ENCODE results near the gene CCNA2.

CCNA2 gene

DNA sequence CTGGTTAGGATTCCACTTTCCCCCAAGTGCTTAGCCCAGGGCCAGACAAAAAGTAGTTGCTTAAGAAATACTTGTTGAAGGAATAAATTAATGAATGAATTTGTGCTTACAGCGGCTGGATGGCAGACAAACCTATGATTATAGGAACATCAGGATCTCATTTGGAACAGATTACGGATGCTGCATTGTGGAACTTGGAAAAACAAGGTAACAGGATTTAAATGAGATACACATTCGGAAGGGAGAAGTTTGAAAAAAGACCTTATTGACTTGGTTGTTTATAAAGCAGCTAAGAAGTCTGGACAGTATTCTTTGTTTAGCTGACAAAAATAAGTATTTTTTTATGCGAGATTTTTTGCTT is 22.0 kb downstream of the CCNA2 start:
- no peak for DNase-seq (ENCODE audit: low spot score)

- peak; percentile 93 for DNase-seq (ENCODE audit: low spot score)
These were observed 22.5 kb downstream of the CCNA2 start, which contains the start of gene EXOSC9 for GRCh38 chr4:121800961-121801714. TSS of gene EXOSC9 (plus strand) at chr4:121801323. CDS start at chr4:121801425, 102 bp downstream.

DNA sequence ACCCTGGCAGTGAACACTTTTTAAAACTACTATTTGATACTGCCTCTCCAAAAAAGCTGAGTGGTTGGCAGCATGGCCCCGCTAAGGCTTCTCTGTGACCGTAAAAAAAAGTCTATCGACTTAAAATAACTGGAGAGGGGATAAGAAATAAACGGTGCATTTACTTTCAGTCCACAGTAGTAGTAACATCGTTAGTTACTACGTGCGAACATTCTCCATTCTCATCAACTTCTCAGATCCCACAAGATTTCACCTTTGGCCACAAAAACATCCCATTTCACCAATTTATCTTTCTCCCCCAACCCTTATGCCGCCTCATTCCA is 23.1 kb downstream of the CCNA2 start:
- DNase-seq (ENCODE audit: low spot score) = no peak

DNA sequence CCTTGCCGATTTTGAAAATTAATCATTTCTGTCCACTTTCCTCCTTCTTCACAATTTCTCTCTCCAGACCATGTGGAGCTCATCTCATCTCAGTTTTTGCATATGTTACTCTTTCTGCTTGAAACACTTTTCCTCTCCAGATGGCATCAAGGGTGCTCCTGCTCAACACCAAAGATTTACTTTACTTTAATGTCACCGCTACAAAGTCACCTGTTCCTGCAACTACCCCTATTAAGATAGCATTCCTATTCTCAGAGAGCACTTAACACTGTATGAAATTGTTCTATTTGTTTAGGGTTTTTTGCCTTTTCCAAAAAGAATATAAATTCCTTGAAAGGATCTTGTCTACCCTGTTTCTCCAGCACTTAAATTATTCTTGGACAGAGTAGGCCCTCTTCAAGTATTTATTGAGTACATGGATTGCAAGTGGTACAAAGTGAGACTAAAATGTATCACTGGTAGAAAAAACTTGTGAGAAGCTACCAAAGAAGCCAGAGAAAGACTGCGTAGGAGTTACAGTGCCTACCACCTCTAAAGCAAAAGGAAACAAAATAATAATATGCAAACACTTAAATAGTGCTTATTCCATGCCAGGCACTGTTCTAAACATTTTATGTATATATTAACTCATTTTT is 23.7 kb downstream of the CCNA2 start:
- DNase-seq (ENCODE audit: low spot score) = no peak

DNA sequence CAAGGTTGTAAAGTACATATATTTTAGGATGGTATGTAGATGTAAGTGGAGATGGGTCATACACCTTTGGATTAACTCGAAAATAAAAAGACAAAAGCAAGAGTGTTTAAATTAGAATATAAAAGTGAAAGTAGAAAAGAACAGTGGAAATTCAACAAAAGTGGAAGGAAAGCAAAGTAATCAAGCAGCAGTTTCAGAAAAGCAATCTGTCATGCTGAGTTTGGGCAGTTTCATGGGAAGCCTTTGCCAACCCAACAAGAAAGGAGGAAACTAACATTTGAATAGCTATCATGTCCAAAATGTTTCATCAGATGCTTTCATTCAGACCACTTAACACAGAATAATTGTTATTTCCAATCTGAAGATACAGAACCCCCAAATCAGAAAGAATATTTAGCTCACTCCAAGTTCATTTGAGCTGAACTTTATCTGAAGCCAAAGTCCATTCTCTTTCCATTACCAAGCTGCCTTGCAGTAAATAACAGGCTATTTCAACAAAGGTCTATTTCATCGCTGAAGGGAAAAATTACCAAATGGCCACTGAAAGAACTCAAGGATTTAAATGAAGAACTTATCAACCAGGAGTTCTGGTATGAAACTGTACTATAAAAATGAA is 24.4 kb downstream of the CCNA2 start:
- DNase-seq (ENCODE audit: low spot score) = no peak

- DNase-seq (ENCODE audit: low spot score) = no peak
These were observed 27.4 kb downstream of the CCNA2 start for GRCh38 chr4:121796283-121796682.

- no peak for DNase-seq (ENCODE audit: low spot score)
These were observed 29.0 kb downstream of the CCNA2 start for GRCh38 chr4:121794505-121795188.

DNA sequence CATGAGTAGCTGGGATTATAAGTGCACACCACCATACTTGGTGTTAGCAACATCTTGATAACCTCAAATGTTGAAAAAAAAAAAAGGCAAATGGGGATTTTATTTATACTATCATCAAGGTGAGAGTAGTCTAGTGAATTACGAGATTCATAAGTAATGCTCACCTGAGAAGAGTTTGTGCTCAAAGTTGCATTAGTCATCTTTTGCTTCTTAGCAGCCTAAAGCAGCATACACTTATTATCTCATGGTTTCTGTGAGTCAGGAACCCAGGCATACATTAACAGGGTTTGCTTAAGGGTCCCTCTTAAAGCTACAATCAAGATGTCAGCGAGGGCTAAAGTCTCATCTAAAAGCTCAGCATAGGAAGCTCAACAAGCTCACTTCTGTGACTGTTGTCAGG is 30.7 kb downstream of the CCNA2 start:
- DNase-seq (ENCODE audit: low spot score) = no peak

DNA sequence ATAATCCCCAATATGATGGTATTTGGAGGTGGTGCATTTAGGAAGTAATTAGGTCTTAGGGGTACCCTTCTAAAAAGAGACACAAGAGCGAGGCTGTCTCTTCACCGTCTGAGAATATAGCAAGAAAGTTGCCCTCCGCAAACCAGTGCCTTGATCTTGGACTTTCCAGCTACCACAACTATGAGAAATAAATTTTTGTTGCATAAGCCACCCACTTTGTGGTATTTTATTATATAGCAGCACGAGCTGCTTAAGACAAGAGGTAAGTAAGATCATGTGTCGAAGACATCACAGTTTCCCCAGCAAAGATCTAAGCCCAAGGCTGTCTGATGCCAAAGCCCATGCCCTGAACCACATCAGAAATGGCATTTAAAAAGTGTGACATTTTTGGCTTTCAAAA is 32.2 kb downstream of the CCNA2 start:
- no peak for DNase-seq (ENCODE audit: low spot score)

DNA sequence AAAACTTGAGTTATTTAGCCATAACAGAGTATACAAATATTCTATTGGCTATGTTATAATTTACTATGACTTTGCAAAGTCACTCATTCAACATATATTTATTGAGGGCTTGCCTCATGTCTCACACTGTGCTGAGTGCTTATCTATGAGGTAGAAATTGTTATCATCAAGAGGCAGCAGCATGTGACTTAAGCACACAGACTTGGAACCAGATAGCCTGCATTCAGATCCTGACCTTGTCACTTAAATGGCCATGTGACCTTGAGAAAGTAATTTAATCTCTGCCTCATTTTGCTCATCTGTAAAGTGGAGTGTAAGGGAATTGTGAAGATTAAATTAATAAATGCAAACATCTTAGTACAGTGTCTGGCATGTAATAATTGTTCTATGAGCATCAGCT is 32.7 kb downstream of the CCNA2 start:
- no peak for DNase-seq (ENCODE audit: low spot score)

- DNase-seq (ENCODE audit: low spot score) = peak; percentile 49
These were observed 33.5 kb downstream of the CCNA2 start for GRCh38 chr4:121789960-121790829.

GRCh38 chr4:121789455-121789854 is 34.2 kb downstream of the CCNA2 start:
- DNase-seq (ENCODE audit: low spot score) = no peak

DNA sequence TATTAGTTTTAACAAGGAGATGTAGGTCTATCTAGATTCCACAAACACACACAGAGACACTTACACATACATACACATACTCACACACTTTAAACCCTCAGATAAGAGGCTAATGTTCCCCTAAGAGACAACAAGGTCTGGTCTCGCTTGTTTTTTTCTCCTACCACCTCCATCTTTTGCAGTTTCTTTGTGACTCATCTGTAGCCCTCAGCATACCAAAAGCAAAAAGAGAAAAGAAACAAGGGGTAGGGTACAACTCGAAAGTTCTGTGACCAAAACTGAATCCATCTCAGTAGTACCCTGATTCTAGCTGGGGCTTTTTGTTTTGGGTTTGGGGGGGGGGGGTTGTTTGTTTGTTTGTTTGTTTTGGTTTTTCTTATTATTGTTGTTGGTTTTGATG is 34.8 kb downstream of the CCNA2 start:
- DNase-seq (ENCODE audit: low spot score) = no peak

GRCh38 chr4:121786221-121786620 is 37.5 kb downstream of the CCNA2 start:
- no peak for DNase-seq (ENCODE audit: low spot score)

GRCh38 chr4:121785479-121785878 is 38.2 kb downstream of the CCNA2 start:
- no peak for DNase-seq (ENCODE audit: low spot score)

- DNase-seq (ENCODE audit: low spot score) = no peak
These were observed 38.7 kb downstream of the CCNA2 start for GRCh38 chr4:121784975-121785374.

DNA sequence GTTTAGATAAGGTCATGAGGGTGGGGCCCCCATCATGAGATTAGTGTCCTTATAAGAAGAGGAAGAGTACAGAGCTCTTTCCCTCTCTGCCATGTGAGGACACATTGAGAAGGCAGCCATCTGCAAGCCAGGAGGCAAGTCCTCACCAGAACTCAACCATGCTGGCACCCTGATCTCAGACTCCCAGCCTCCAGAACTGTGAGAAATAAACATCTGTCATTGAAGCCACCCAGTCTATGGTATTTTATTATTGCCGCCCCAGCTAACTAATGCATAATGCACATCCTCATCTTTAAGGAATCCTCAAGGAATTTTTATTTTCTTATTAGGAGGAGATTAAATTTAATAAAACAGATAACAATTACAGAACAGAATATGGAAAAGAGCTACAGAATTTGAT is 39.3 kb downstream of the CCNA2 start:
- no peak for DNase-seq (ENCODE audit: low spot score)

DNA sequence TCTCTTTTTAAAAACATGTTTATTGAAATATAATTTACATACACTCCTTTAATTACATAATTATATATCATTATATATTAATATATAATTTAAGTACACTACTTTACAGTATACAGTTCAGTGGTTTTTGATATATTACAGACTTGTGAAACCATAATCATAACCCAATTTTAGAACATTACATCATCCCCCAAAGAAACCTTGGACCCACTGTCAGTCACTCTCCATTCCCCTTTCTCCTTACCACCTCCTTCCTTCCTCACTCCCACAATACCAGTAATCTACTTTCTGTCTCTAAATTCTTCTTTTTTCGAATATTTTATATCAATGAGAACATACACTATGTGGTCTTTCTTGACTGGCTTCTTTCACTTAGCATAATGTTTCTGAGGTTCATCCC is 40.5 kb downstream of the CCNA2 start:
- DNase-seq (ENCODE audit: low spot score) = no peak

DNA sequence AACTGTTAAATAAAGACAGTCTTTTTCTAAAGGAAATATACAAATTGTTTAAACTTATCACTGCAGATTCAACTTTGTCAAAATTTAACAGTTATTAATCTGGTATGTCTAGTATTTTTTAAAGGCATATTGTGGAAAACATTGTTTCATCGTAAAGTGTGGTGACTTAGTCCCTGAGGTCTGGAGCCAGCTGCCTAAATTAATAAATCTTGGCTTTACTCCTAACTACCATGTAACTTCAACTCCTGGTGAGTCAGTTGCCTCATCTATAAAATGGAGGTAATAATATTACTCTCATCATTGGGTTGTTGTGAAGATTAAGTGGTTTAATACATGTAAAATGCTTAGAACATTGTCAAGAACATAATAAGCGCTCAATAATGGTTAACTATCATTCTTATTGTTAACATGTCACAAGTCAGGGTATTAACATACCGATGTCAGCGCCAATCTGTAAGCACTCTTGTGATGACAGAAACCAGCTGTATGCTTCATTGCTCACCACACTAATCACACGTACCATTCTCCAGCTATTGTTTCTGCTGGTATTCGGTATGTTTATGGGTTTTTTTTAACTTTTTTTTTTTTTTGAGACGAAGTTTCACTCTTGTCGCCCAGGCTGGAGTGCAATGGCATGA is 44.6 kb downstream of the CCNA2 start:
- DNase-seq (ENCODE audit: low spot score) = no peak

GRCh38 chr4:121777625-121778024 is 46.1 kb downstream of the CCNA2 start:
- no peak for DNase-seq (ENCODE audit: low spot score)

- no peak for DNase-seq (ENCODE audit: low spot score)
These were observed 46.9 kb downstream of the CCNA2 start for GRCh38 chr4:121776610-121777401.
